Superior temporal gyrus (tissue), 1 donor: ENCODE measurements around the gene GRIP2.

ENCODE experiments used
- DNase-seq: peaks from one replicate; pipeline ENCODE4 v3.0.0-alpha.2; 2016; ENCODE audit errors: extremely low spot score

The GRIP2 gene

DNA sequence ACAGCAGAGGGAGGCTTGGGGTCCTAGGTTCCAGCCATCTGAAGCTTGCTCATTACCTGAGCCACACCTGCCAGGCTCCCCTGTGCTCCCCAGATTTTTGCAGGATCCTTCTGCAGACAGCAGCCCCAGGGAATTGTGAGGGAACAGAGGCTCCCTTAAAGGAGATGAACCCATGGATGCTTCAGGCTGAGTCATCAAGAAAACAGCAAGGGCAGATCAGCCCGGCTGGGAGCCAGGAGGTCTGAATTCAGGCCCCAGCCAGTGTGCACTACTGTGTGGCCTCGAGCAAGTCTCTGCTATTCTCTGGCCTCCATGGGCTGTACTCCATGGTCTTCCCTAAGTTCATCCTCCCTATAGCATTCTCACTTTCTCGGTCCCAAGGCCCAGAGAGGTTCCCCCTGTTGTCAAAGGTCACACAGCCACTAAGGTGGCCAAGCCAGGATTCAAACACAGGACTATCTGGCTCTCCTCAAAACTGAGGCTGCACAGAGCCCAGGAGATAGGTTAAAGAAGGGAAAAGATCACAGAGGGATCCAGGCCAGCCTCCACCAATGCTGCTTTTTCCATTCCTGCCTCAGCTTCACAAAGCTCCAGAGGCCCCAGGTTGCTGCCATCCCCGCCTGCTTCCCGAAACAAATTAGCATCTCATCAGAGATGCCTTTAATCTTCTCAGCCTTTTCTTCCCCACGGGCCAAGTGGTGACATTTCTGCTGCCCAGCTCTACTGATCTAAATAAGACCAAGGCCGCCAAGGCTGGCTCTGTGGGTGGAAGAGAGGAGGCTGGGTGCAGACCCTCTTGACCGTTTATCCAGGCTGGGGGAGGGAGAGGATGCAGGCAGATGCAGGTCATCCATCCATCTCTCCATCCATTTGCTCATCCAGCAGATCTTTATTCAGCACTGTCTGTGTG lies 21.2 kb upstream of the GRIP2 start:
- no peak for DNase-seq

DNA sequence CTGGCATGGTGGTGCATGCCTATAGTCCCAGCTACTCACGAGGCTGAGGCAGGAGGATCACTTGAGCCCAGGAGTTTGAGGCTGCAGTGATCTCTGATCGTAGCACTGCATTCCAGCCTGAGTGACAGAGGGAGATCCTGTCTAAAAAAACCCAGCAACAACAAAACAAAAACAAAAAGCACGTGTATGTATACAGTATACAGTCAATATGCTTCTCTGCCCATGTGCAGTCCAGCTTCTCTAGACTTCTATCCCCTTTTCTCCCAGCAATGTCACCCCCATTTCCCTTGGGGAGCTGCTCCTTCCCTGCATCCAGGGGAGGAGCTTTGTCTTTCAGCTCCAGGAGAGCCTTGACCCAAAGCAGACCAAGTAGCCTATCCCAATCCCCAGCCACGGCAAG lies 20.0 kb upstream of the GRIP2 start:
- DNase-seq = no peak

DNA sequence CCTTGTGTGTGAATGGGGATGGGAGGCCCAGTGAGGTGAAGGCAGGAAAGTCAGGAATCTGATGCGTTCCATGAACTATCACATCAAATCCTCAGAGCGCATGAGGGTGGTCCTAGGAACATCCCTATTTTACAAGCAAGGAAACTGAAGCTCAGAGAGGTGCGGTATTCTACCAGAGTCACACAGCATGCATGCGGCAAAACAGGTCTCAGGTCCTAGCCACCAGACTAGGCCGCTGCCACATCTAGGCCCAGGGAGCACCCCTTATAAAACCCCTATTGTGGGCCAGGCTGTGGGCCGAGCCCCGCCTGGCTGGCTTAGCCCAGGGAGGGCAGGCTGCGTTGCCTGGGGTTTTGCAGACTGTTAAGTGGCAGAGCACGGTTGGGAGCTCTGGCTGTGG lies 17.9 kb upstream of the GRIP2 start:
- no peak for DNase-seq

DNA sequence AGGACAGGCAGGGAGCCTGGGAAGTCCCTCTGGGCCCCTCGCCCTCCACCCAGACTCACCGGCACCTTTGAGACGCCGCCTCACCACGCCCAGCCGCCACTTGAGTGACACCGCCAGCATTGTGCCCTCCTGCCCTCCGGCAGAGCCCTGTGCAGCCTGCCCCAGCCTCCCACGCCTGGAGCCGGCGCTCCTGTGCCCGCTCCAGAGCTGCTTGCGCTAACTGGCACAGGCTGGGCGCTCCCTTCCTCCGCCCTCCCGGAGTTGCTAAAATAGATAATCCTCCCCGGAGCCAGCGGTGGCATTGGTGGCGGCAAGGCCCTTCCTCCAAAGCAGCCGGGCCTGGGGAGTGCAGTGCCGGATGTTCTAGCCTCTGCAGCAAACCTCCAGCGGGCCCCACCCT lies 15.7 kb upstream of the GRIP2 start:
- no peak for DNase-seq

DNA sequence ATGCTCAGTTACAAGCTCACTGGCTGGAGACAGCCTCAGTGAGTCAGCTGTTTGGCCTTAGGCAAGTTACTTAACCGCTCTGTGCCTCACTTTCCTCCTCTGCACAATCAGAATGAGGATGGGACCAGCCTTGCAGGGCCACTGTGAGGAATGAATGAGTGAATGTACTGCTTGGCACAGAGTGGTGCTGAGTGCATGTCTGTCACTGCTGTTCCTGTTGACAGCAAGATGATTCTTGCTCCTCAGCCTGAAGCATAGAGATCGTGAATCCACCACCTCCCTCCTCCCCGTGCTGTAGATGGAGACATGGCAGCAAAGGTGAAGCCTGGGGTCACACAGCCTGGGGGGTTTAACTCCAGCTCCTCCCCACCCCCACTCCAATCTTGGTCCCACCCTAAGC lies 14.6 kb upstream of the GRIP2 start:
- no peak for DNase-seq

DNA sequence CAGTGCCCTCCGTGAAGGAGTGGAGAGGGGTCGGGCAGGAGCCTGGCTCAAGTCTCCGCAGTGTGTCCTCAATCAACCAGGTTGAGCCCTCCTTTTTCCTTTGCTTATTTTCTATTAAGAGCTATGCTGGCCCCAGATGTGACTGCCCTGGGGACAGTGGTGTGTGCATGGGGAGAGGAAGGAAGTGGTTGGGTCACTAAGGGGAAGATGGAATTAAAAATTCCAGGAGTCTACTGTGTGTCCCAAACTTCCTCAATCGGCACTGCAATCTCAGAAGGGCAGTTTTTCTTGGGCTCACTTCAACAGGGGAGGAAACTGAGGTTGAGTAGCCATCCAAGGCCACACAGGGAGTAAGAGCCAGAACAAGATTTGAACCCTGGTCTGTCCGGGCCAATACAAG lies 13.7 kb upstream of the GRIP2 start:
- DNase-seq = no peak

DNA sequence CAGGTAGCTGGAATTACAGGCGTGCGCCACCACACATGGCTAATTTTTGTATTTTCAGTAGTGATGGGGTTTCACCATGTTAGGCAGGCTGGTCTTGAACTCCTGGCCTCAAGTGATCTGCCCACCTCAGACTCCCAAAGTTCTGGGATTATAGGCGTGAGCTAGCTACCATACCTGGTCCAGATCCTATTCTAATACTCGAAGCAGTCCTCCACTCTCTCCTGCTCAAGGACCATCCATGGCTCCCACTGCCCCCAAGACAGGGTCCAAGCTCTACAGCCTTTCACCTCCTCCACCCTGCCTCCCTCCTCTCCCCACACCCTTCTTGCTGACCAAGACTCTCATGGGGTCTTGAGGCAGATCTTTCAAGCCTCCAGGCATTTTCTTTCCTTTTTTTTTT lies 12.6 kb upstream of the GRIP2 start:
- DNase-seq = no peak

DNA sequence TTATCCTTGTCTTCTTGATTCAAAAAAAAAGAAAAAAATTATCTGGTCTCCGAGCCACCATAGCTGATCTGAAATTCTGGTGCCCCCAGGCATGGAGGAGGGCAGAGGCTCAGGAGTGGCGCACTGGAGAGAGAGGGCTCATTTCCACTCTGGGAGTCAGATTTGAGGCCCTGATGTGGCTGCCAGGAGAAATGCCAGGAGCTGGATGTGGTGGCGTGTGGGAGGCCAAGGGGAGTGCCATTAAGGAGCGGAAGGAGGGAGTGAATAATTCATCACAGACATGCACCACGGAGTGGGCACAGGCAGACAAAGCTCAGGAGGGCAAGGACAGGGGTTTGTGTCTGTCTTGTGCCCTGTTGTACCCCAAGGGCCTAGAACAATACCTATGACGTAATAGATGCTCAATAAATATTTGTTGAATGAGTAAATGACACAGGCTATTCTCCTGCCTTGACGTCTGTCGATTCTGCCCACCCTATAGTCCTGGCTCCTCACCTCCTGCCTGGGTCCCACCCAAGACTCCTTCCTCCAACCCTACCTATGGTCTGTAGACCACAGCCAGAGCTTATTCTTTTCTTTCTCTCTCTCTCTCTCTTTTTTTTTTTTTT lies 12.0 kb upstream of the GRIP2 start:
- no peak for DNase-seq

DNA sequence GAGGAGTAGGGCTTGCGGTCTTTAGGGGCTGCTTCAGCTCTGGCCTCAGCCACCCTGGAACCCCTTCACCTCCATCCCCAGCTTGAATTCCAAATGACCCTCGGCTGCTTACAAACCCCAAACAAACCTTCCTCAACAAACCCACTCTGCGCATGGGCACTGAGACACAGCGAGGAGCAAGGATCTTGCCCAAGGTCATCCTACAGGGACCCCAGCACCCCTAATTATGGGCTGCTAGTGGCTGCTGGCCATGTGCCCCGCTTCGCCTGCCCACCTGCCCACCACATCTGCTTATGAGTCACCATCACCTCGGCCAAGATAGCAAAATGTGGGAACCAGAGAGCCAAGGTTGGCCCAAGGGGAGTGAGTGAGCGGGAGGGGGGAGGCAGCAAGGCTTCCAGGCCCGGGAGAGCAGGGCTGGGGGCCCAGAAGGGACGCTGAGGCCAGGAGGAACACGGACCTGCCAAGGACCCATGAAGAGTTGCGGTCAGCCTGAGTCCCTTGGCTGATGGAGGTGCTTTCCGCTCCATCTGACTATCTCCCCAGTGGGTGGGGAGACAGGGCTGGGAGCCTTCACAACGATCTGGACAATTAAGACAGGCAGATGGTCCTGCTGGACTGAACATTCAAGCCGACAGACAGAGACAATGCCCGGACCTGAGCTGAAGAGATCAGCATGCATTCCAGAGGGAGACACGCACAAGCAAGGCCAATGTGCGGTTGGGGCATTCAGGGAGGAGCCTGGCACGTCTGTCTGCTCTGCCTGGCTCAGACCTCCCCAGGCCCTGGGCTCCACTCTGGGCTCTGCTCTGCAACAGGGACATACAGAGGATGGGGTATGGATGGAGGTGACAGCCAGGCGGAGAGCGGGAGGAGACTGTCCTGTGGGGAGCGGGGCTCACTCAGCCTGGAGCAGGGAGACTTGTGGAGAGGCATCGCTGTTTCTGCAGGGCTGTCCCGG lies 10.8 kb upstream of the GRIP2 start:
- DNase-seq = no peak

DNA sequence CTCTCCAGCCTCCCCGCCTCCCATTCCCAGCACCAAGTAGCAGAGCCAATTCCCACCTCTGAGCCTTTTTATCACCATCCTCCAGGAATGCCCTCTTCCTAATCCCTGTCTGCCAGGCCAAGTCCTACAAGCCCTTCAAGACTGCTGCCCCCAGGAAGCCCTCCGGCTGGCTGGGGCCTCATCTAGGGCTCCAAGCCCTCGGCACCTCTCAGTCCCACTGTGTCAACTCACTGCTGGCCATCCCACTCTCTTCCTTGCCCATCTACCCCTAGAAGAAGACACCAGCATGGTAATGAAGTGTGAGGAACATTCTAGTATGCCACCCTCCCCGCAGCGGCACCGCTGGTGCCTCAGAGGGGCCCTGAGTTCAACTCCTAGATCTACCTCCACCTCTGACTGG lies 10.0 kb upstream of the GRIP2 start:
- DNase-seq = no peak

DNA sequence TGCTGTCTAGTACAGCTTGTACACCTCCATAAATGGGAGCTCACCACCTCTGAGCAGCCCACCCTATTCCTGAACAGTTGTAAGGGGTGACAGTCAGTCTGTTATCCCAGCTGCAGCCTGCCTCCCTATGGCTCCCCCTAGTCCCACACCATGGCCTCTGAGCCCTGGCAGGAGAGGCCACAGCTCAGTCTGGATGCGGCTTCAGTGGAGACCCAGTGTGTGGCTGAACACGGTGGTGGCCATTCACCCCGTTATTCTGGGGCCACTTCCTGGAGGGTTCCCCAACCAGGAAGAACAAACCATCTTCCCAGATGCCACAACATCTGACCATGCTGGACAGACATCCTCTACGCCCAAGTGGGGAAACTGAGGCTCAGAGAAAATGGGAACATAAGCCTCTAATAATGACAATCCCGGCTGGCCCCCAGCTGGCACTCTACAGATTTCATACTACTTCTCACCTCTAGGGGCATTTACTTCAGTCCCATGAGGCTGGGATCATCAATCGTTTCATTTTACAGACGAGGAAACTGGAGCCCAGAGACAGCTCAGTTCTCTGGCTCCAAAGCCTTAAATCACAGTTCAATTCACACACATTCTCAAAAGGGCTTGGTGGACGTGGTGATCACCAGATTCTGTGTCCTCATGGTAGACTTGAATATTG lies 9.2 kb upstream of the GRIP2 start:
- DNase-seq = no peak

DNA sequence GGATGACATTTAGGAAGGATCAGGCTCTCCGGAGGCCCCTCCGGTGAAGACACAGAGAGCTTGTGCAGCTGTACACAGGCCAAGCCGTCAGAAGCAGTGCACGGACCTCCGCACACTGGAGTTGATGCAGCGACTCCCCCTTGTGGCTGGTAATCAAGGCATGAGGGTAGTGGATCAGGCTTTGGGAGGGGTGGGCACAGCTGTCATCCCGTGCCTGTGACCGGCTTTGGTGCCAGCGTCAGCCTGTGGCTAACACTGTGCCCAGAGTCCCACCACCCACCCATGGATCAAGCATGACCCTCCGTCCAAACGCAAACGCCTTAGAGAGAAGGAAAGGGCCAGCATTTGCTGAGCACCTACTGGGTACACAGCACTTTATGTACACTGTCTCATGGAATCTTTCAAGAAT lies 8.2 kb upstream of the GRIP2 start:
- DNase-seq = peak; percentile 66

DNA sequence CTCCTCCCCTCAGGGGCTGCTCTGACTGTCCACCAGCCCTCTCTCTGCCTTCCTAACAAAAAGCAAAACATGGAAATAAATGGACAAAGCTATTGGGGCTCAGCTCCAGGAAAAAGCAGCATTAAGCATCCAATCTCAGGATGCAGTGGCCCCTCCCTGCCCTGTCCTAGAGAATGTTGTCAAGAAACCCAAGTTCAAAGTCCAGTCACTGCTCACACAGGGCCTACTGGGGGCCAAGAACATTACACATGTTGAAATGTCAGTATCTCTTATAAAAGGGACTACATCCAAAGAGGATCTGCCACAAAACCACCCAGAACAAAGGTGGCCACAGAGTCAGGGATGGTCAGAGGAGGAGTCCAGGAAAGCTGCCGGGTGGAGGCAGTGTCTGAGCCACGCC lies 7.6 kb upstream of the GRIP2 start:
- DNase-seq = no peak

DNA sequence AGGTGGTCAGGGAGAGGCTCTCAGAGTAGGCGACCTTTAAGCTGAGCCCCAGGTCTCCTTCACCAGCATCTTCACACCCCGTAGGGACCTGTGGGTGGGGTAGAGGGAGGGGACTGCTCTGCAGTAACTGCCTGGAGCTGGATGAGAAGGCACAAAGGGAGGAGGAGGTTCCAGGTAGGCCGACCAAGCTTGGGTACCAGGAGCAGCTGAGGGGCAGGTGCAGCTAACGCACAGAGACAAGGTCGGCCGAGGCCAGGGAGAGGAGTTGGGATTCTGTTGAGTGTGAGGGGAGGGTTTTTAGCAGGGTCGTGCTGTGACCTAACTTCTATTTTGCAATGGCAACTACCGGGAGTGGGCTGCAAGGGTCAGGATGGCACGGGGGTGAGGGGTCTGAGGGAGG lies 5.9 kb upstream of the GRIP2 start:
- no peak for DNase-seq

DNA sequence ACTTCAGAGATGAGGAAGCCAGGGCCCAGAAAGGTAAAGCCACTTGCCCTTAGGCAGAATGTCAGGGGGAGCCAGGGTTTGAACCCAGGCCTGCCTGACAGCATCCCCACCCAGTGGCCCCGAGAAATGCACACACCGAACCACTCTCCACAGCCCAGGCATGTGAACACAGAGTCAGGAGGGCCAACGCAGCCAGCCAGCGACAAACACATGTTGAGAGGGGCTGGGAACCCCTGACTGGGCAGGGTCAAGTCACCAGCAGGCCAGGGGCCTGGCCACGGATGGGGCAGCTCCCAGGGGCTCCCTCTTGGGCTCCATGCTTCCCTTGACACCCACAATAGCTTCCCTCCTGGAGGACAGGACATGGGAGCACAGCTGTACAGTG lies 5.1 kb upstream of the GRIP2 start:
- no peak for DNase-seq

DNA sequence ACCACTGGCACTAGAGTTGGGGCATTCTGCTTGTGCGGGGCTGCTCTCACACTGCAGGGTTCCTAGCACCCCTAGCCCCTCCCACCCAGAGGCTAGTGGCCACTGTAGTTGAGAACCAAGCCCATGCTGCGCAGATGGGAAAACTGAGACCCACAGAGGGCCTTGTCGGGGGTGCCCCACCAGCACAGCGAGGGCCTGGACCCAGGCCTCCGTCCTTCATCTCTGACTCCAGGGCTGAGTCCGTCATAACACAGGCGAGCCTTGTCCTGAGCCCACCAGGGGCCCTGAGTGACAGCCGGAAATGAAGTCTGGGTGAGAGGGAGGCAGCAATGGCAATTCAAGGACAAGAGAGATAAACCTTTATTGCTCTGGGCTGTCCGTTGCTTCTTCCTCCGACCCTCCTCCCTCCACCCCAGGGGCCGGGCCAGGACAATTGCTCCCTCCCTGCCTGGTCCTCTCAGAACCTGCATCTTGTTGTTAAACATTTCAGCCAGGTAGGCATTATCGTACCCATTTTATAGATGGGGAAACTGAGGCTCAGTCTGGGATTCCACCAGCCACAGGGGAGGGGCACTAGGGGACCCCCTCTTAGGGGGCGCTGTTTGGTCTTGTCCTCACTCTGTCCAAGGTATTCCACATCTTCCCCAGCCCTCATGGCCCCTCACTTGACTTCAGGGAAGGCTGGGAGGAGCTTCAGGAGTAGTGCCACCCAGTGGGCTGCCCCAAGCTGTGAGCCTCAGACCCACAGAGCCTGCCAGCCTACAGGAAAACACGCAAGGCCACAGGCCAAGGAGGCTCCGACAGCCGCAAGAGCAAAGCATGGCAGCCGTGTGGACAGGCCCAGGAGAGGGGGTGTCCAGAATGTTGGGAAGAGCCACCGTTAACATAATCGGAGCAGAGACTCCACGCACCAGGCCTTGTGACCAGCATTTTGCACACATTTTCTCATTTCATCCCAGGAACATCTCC lies 4.4 kb upstream of the GRIP2 start:
- DNase-seq = no peak

DNA sequence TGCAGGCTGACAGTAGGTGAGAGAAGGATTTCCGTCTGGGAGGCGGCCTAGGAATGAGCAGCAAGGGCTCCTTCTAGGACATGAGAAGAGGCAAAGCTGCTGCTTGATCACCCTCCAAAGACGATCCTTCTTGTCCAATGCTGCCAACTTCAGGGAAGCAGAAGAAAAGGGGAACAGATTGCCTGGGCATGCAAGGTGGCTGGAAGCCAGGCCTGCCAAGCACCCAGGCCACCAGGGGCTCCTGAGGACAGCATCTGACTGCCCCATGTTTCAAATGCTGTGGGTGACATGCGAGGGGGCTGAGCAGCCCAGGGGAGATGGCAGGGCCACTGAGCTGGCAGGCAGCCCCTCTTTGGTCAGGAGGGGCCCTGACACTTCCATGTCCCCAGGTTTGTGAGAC lies 3.3 kb upstream of the GRIP2 start:
- no peak for DNase-seq

DNA sequence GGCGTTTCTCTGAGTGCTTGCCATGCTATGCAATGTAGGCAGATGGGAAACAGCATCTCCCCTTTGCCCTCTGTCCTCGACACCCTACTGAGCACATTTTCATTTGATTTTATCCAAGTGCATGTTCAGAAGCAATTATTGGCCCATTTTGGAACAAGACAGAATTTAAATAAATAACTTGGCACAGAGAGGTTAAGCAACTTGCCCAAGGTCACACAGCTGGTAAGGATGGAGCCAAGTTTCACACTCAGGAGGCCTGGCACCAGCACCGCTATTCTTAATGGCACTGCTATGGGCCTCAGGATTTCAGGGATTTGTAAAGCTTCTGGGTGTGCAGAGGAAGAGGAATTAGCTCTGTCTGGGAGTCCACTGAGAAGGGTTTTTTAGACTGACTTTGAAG lies 2.5 kb upstream of the GRIP2 start:
- no peak for DNase-seq

DNA sequence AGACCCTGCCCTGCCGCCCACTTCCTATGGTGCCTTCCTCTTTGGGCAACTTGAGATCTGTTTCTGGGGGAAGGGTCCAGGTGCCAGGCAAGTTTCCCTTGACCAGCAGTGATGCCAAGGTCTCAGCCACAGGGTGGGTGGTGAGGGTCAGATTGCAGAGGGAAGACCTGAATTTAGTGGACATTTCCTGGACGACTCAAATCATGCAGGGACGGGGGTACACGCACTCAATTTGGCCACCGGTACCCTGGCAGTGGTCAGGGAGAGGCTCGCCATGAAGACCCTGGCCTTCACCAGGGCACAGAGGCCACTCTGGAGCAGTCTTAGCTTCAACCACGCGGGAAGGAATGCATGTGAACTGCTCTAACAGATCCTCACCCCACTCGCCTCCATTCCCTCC lies 1.5 kb upstream of the GRIP2 start:
- no peak for DNase-seq

DNA sequence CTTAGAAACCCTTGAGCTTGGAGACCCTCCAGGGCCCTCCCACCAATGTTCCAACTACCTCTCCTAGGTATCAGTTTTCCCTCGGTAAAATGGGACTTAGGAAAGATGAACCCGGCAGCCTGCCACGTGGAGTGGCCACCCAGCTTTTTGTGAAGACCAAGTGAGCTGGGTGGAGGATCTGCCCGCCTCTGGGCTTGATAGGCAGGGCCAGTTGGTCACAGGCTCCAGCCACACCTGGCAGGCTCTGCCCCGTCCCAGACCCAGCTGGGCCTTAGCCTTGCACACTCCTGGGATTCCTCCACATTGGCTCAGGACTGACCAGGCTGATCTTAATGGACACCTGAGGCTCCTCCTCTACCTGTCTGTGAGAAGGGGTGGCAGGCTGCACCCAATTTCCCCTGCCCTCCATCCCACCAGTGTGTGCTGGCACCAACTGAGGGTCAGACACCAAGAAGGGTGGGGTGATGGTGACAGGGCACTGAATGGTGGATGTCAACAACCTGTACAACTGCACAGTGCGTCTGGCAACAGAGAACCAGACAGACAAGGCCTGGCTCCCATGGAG lies 761 bp upstream of the GRIP2 start:
- DNase-seq = no peak
